Trophoblast cell (in vitro differentiated cells and primary cell): Measurements from ENCODE around the gene TBX4.

Experiments used
- DNase-seq, 2 donors: peaks; one replicate each; pipeline ENCODE4 v3.0.0-alpha.2; 2016
- H2AFZ ChIP-seq: 2 replicates; pipeline ENCODE4 v1.6.1; 2013; ENCODE audit warnings: low read length, moderate library complexity, mild to moderate bottlenecking; ENCODE audit not compliant: insufficient read depth, poor library complexity
- H2AK5ac ChIP-seq: 2 replicates; pipeline ENCODE4 v1.6.1; 2013; ENCODE audit warnings: mild to moderate bottlenecking, low read length
- H2BK120ac ChIP-seq: 2 replicates; pipeline ENCODE4 v1.6.1; 2013; ENCODE audit warnings: low read length, mild to moderate bottlenecking, moderate library complexity; ENCODE audit not compliant: insufficient read depth, poor library complexity
- H2BK12ac ChIP-seq: 2 replicates; pipeline ENCODE4 v1.6.1; 2013; ENCODE audit warnings: mild to moderate bottlenecking, low read length, moderate library complexity
- H2BK5ac ChIP-seq: 2 replicates; pipeline ENCODE4 v1.6.1; 2013; ENCODE audit warnings: low read length, low read depth, moderate library complexity, mild to moderate bottlenecking; ENCODE audit not compliant: poor library complexity
- H3K14ac ChIP-seq: 2 replicates; pipeline ENCODE4 v1.6.1; 2013; ENCODE audit warnings: mild to moderate bottlenecking, low read length
- H3K18ac ChIP-seq: 2 replicates; pipeline ENCODE4 v1.6.1; 2013; ENCODE audit warnings: mild to moderate bottlenecking, low read length
- H3K23ac ChIP-seq: 2 replicates; pipeline ENCODE4 v1.6.1; 2013; ENCODE audit warnings: low read length
- H3K27ac ChIP-seq: 2 replicates; pipeline ENCODE4 v1.5.1; 2013; ENCODE audit warnings: low read depth, mild to moderate bottlenecking, inconsistent platforms, low read length, moderate library complexity
- H3K27me3 ChIP-seq: 2 replicates; pipeline ENCODE4 v1.6.1; 2013; ENCODE audit warnings: inconsistent platforms, mild to moderate bottlenecking, low read length, moderate library complexity; ENCODE audit not compliant: insufficient read depth
- H3K36me3 ChIP-seq, 2 experiments: 1 replicate in 1 of 2; 2 replicates in 1 of 2; pipeline ENCODE4 v1.6.1; 2013; ENCODE audit warnings: low read length in 2 of 2, mild to moderate bottlenecking in 2 of 2, moderate library complexity in 1 of 2; ENCODE audit not compliant: insufficient read depth in 2 of 2, control insufficient read depth in 1 of 2
- H3K4ac ChIP-seq: 2 replicates; pipeline ENCODE4 v1.6.1; 2013; ENCODE audit warnings: low read depth, mild to moderate bottlenecking, low read length, moderate library complexity
- H3K4me1 ChIP-seq, 2 experiments: 1 replicate in 1 of 2; 2 replicates in 1 of 2; pipeline ENCODE4 v1.6.1; 2013; ENCODE audit warnings: low read length in 2 of 2, mild to moderate bottlenecking in 2 of 2, moderate library complexity in 1 of 2; ENCODE audit not compliant: insufficient read depth in 2 of 2, control insufficient read depth in 1 of 2
- H3K4me2 ChIP-seq: 2 replicates; pipeline ENCODE4 v1.6.1; 2013; ENCODE audit warnings: inconsistent platforms, mild to moderate bottlenecking, low read length, moderate library complexity
- H3K4me3 ChIP-seq: 2 replicates; pipeline ENCODE4 v1.5.1; 2013; ENCODE audit warnings: mild to moderate bottlenecking, low read depth, low read length, inconsistent platforms
- H3K79me1 ChIP-seq: one replicate; pipeline ENCODE4 v1.6.1; 2013; ENCODE audit warnings: low read length
- H3K79me2 ChIP-seq: 2 replicates; pipeline ENCODE4 v1.6.1; 2013; ENCODE audit warnings: low read length, mild to moderate bottlenecking; ENCODE audit not compliant: control insufficient read depth, insufficient read depth, poor library complexity
- H3K9ac ChIP-seq: 2 replicates; pipeline ENCODE4 v1.6.1; 2013; ENCODE audit warnings: mild to moderate bottlenecking, low read length
- H3K9me3 ChIP-seq: 2 replicates; pipeline ENCODE4 v1.6.1; 2013; ENCODE audit warnings: low read depth, mild to moderate bottlenecking, control low read depth, inconsistent platforms, low read length; ENCODE audit not compliant: insufficient read depth
- H4K12ac ChIP-seq: 2 replicates; pipeline ENCODE4 v1.6.1; 2013; ENCODE audit warnings: low read depth, mild to moderate bottlenecking, low read length, moderate library complexity
- H4K8ac ChIP-seq: 2 replicates; pipeline ENCODE4 v1.6.1; 2013; ENCODE audit warnings: low read depth, mild to moderate bottlenecking, low read length, moderate library complexity
- H4K91ac ChIP-seq: one replicate; pipeline ENCODE4 v1.6.1; 2013; ENCODE audit warnings: low read depth, mild to moderate bottlenecking, low read length, moderate library complexity
- WGBS: extraction: QIAGEN DNeasy Blood & Tissue Kit; methylation state at CpG from one replicate; pipeline ENCODE4 v1.1.7; 2013; ENCODE audit warnings: missing lambda C conversion rate; ENCODE audit not compliant: insufficient read length, insufficient coverage; ENCODE audit errors: extremely low coverage; 5-methylcytosine and 5-hydroxymethylcytosine counted together

TBX4 gene

DNA sequence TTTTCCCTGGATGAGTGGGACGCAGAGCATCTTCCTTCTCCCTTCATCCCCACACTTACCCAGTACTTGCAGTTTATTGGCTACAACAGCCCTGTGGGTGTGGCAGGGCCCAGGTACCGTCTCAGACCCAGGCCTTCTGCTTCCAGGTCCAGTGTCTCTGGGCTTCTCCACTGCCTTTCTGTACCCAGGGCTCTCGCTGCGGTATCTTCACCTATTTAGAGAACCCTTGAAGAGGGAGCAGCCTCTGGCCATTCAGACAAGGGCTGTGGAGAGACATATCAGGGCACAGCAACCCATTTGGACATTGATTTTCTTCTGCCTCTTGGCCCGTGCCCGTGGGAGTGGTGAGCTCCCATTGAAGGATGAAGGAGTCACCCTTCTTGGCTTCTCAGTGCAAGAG, 17.3 kb downstream of the TBX4 start:
- Histone ChIP-seq H4K91ac (no peak overlapping the region), H3K79me2 (no peaks in the 10 kb centered on the region), H3K14ac (no peak overlapping the region), H3K4ac (no peak overlapping the region), H3K4me3 (no peak overlapping the region), H2AFZ (no peak overlapping the region), H2BK12ac (no peak overlapping the region), H4K12ac (no peak overlapping the region), H3K27me3 (no peaks in the 10 kb centered on the region), H2AK5ac (no peak overlapping the region), H2BK120ac (no peak overlapping the region), H3K27ac (no peak overlapping the region), H3K4me1 (peaks cover 4 to 7% of the 10 kb centered on the region in 2 experiments), H4K8ac (no peak overlapping the region), H3K18ac (no peak overlapping the region), H3K79me1 (no peaks in the 10 kb centered on the region), H2BK5ac (no peak overlapping the region), H3K9me3 (no peaks in the 10 kb centered on the region), H3K4me2 (no peak overlapping the region), H3K36me3 (no peaks in the 10 kb centered on the region), H3K23ac (no peak overlapping the region), H3K9ac (no peak overlapping the region)
- WGBS = no CpG with 5 or more reads among the region's 6 CpGs
- DNase-seq = no peak

DNA sequence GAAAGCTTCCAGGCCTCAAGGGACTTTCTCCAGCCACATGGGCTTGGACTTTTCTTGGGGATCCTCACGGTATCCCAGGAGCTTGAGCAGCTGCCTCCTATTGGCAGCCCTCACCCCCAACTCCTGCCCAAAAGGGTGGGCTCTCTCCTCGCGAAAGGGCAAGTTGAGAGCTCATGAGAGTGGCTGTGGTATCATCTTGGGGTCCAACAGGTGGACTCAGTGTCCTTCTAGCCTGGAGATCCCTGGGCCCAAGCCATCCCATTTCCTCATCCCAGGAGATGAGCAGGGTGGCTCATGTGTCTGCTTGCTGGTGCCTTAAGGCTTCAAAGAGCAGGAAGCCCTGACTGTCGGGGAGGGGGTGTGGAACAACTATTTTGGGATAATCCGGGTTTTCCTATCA, 17.7 kb downstream of the TBX4 start:
- no peak overlapping the region for H3K4ac ChIP-seq
- H3K27ac ChIP-seq = no peak overlapping the region
- no peak overlapping the region for H2BK120ac ChIP-seq
- no peak overlapping the region for H4K91ac ChIP-seq
- H3K23ac ChIP-seq = no peak overlapping the region
- no peak overlapping the region for H2BK5ac ChIP-seq
- no peaks in the 10 kb centered on the region for H3K27me3 ChIP-seq
- H3K9me3 ChIP-seq = no peaks in the 10 kb centered on the region
- no peak overlapping the region for H2BK12ac ChIP-seq
- no peak for DNase-seq
- no peak overlapping the region for H3K9ac ChIP-seq
- H4K12ac ChIP-seq = no peak overlapping the region
- no peaks in the 10 kb centered on the region for H3K36me3 ChIP-seq
- WGBS = no CpG with 5 or more reads among the region's 5 CpGs
- no peak overlapping the region for H3K18ac ChIP-seq
- no peaks in the 10 kb centered on the region for H3K79me1 ChIP-seq
- no peak overlapping the region for H4K8ac ChIP-seq
- H3K4me1 ChIP-seq = peaks cover 7 to 12% of the 10 kb centered on the region in 2 experiments
- H3K79me2 ChIP-seq = no peaks in the 10 kb centered on the region
- no peak overlapping the region for H3K4me2 ChIP-seq
- no peak overlapping the region for H3K4me3 ChIP-seq
- no peak overlapping the region for H2AK5ac ChIP-seq
- no peak overlapping the region for H3K14ac ChIP-seq
- no peak overlapping the region for H2AFZ ChIP-seq

DNA sequence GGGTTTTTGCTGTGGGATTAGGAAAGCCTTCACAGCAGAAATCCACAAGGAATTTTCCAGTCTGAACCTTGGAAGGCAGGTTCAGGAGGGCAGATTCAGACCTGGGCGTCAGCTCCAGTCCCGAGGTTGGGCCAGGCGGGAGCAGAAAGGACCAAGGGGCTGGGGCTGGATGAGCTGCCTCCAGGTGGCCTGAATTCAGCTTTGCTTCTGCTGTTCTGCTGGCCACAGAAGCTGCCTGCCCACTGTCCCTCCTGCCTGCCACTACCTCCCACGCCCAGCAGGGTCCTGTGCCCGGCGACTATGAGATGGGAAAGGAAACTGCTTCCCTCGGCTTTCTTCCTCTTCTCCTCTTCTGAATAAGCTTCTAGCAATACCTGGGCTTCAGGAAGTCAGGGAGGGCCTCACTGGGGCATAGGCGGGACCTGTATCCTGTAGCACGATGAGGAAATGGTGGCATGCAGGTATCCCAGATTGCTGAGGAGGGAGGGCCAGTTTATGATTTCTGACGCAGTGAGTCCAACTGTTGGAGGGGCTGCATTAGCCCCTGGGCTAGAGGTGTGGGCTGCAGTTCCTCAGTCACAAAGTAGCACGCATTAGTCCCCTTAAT, 18.4 kb downstream of the TBX4 start:
- Histone ChIP-seq H3K4me2 (no peak overlapping the region), H3K4me1 (peaks cover 13% of the 10 kb centered on the region in 2 experiments), H3K9ac (no peak overlapping the region), H3K14ac (no peak overlapping the region), H3K27me3 (no peaks in the 10 kb centered on the region), H2BK12ac (no peak overlapping the region), H3K4me3 (no peak overlapping the region), H4K91ac (no peak overlapping the region), H3K4ac (no peak overlapping the region), H4K8ac (no peak overlapping the region), H3K27ac (no peak overlapping the region), H2BK120ac (no peak overlapping the region), H4K12ac (no peak overlapping the region), H3K36me3 (no peaks in the 10 kb centered on the region), H2AFZ (no peak overlapping the region), H3K23ac (no peak overlapping the region), H3K79me2 (no peaks in the 10 kb centered on the region), H2BK5ac (no peak overlapping the region), H2AK5ac (no peak overlapping the region), H3K18ac (no peak overlapping the region), H3K79me1 (no peaks in the 10 kb centered on the region), H3K9me3 (no peaks in the 10 kb centered on the region)
- DNase-seq = peak; percentile 10 to 48
- no CpG with 5 or more reads among the region's 11 CpGs for WGBS

DNA sequence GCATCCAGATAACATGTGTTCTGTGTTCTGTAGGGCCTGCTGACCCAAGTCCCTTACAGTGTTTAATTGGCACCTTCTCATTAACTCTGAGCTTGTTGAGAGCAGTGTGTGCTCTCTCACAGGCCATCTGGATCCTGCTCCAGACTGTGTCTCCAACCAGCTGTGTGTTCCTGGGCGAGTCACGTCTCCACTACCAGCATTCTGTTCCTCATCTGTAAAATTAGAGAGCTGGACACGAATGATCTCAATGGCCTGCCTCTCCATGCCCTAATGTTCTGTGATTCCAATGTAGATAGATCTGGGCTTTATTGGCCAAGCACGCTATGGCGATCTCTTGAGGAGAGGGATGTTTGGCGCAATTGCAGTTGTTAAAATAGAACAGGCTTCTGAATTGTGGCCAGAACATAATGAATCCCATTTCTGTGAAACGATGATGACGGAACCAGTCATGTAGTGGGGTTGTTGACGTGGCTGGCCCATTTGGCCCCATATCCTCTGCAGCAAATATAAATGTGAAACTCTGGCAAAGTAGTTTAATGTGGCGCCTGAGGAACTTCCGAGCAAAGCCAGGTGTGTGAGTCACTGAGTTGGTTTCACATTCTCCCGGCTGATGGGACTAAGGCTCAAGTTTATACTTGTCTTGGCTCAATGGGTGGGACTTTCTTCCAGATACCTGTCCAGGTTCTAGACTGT, 22.2 kb downstream of the TBX4 start:
- Histone ChIP-seq H3K9me3 (no peaks in the 10 kb centered on the region), H4K91ac (no peak overlapping the region), H3K18ac (no peak overlapping the region), H3K14ac (no peak overlapping the region), H3K4me1 (peaks cover 22 to 28% of the 10 kb centered on the region in 2 experiments), H4K12ac (no peak overlapping the region), H3K4ac (no peak overlapping the region), H2AFZ (no peak overlapping the region), H3K4me3 (no peak overlapping the region), H3K36me3 (no peaks in the 10 kb centered on the region), H4K8ac (no peak overlapping the region), H2AK5ac (no peak overlapping the region), H3K23ac (no peak overlapping the region), H3K79me1 (peaks cover 2% of the 10 kb centered on the region), H2BK12ac (no peak overlapping the region), H2BK120ac (no peak overlapping the region), H3K79me2 (no peaks in the 10 kb centered on the region), H3K4me2 (no peak overlapping the region), H3K9ac (no peak overlapping the region), H3K27me3 (no peaks in the 10 kb centered on the region), H3K27ac (no peak overlapping the region), H2BK5ac (no peak overlapping the region)
- peak in 1 of 2 donors; percentile 14 for DNase-seq
- no CpG with 5 or more reads among the region's 12 CpGs for WGBS
